IMR-90 (cell line): ENCODE data around the gene VAV3. TPM values are rescaled to one million over a fixed set of nuclear protein-coding genes. Genes with fewer than 3 reads are reported as not detected.

Source experiments
- ATAC-seq: fragments of 200-7000 bp; cut with Tn5 transposase; 2 replicates; pipeline ENCODE4 v1.9.1; 2020; ENCODE audit warnings: low read depth, mild to moderate bottlenecking, moderate library complexity
- BruUV-seq: library from RNA; stranded (reverse); fragments of 400-500 nt; replicated peaks from 2 replicates; lab custom pipeline; 2021; lab: Mats Ljungman, UMichigan
- CTCF ChIA-PET: fragments of 300-600 bp; formaldehyde crosslinking; extraction: SDS; loops from one replicate; lab custom pipeline; 2021; ENCODE audit warnings: antibody characterized with exemption; lab: Yijun Ruan, JAX
- POLR2A ChIA-PET: fragments of 300-600 bp; sonication (Branson Sonifier 250); formaldehyde crosslinking; loops from one replicate; lab custom pipeline; 2022; ENCODE audit warnings: antibody characterized with exemption; ENCODE audit not compliant: unreplicated experiment; lab: Charles Lee
- DNase-seq: peaks from one replicate; pipeline ENCODE4 v3.0.0; 2013
- H2AFZ ChIP-seq: replicated peaks from 2 replicates; pipeline ENCODE3; 2013; ENCODE audit warnings: low read length, mild to moderate bottlenecking; ENCODE audit not compliant: poor library complexity
- H2AK5ac ChIP-seq: 2 replicates; pipeline ENCODE4 v1.6.1; 2013; ENCODE audit warnings: low read depth, low read length, inconsistent platforms
- H2AK9ac ChIP-seq: replicated peaks from 2 replicates; pipeline ENCODE3; 2013; ENCODE audit warnings: mild to moderate bottlenecking, low read depth, low read length, moderate library complexity; ENCODE audit not compliant: poor library complexity
- H2BK120ac ChIP-seq: 2 replicates; pipeline ENCODE4 v1.6.1; 2013; ENCODE audit warnings: low read depth, low read length, inconsistent platforms
- H2BK15ac ChIP-seq: 3 replicates; pipeline ENCODE4 v1.6.1; 2013; ENCODE audit warnings: low read depth, low read length, inconsistent platforms
- H2BK20ac ChIP-seq: 2 replicates; pipeline ENCODE4 v1.6.1; 2013; ENCODE audit warnings: low read depth, mild to moderate bottlenecking, inconsistent platforms, low read length, moderate library complexity
- H2BK5ac ChIP-seq: 2 replicates; pipeline ENCODE4 v1.6.1; 2013; ENCODE audit warnings: mild to moderate bottlenecking, low read depth, low read length, inconsistent platforms; ENCODE audit not compliant: poor library complexity, severe bottlenecking
- H3K14ac ChIP-seq: replicated peaks from 2 replicates; pipeline ENCODE4 v1.6.1; 2013; ENCODE audit warnings: low read depth, low read length, inconsistent platforms
- H3K18ac ChIP-seq: 2 replicates; pipeline ENCODE4 v1.6.1; 2013; ENCODE audit warnings: low read depth, low read length, control low read depth
- H3K23ac ChIP-seq: 2 replicates; pipeline ENCODE4 v1.6.1; 2013; ENCODE audit warnings: low read depth, low read length, inconsistent platforms
- H3K27ac ChIP-seq: 2 replicates; pipeline ENCODE4 v1.5.1; 2013; ENCODE audit warnings: mild to moderate bottlenecking, control low read depth, low read length; ENCODE audit not compliant: insufficient read depth
- H3K27me3 ChIP-seq: 2 replicates; pipeline ENCODE4 v1.6.1; 2013; ENCODE audit warnings: low read length; ENCODE audit not compliant: control insufficient read depth, insufficient read depth
- H3K36me3 ChIP-seq: 2 replicates; pipeline ENCODE4 v1.6.1; 2013; ENCODE audit warnings: low read length, mixed read lengths; ENCODE audit not compliant: control insufficient read depth, insufficient read depth
- H3K4ac ChIP-seq: 2 replicates; pipeline ENCODE4 v1.6.1; 2013; ENCODE audit warnings: low read depth, low read length, inconsistent platforms
- H3K4me1 ChIP-seq: 2 replicates; pipeline ENCODE4 v1.6.1; 2013; ENCODE audit warnings: low read length, mixed read lengths; ENCODE audit not compliant: control insufficient read depth, insufficient read depth
- H3K4me2 ChIP-seq: 2 replicates; pipeline ENCODE4 v1.6.1; 2013; ENCODE audit warnings: low read depth, mild to moderate bottlenecking, control low read depth, low read length, moderate library complexity
- H3K4me3 ChIP-seq: 2 replicates; pipeline ENCODE4 v1.5.1; 2013; ENCODE audit warnings: low read depth, mild to moderate bottlenecking, control low read depth, low read length, moderate library complexity; ENCODE audit not compliant: insufficient read depth
- H3K56ac ChIP-seq: 2 replicates; pipeline ENCODE4 v1.6.1; 2013; ENCODE audit warnings: low read length, inconsistent platforms; ENCODE audit not compliant: insufficient read depth; ENCODE audit errors: extremely low read depth
- H3K79me1 ChIP-seq, 2 experiments: 2 replicates each; pipeline ENCODE4 v1.6.1; 2013; ENCODE audit warnings: low read length in 2 of 2, inconsistent platforms in 1 of 2, low read depth in 1 of 2
- H3K9ac ChIP-seq: 2 replicates; pipeline ENCODE4 v1.6.1; 2013; ENCODE audit warnings: low read depth, low read length, control low read depth
- H3K9me1 ChIP-seq: 2 replicates; pipeline ENCODE4 v1.6.1; 2013; ENCODE audit warnings: low read length, inconsistent platforms; ENCODE audit not compliant: insufficient read depth
- H3K9me3 ChIP-seq: 2 replicates; pipeline ENCODE4 v1.6.1; 2013; ENCODE audit warnings: low read length; ENCODE audit not compliant: control insufficient read depth, insufficient read depth
- H4K20me1 ChIP-seq: 2 replicates; pipeline ENCODE4 v1.6.1; 2013; ENCODE audit warnings: low read length, inconsistent platforms; ENCODE audit not compliant: insufficient read depth
- H4K5ac ChIP-seq: 2 replicates; pipeline ENCODE4 v1.6.1; 2013; ENCODE audit warnings: mild to moderate bottlenecking, low read depth, low read length, control low read depth
- H4K8ac ChIP-seq, 2 experiments: 2 replicates each; pipeline ENCODE4 v1.6.1; 2013; ENCODE audit warnings: low read depth in 2 of 2, low read length in 2 of 2, control low read depth in 1 of 2, inconsistent platforms in 1 of 2
- H4K91ac ChIP-seq: 2 replicates; pipeline ENCODE4 v1.6.1; 2013; ENCODE audit warnings: low read depth, low read length, inconsistent platforms; ENCODE audit not compliant: insufficient read depth
- BHLHE40 ChIP-seq: fragments of 150-350 bp; IDR thresholded peaks from 2 replicates; pipeline ENCODE4 v1.6.1; 2016; ENCODE audit warnings: mild to moderate bottlenecking, low read depth, low read length
- CEBPB ChIP-seq: IDR thresholded peaks from 2 replicates; pipeline ENCODE4 v1.6.1; 2012; ENCODE audit warnings: low read depth, low read length, improper control_type of control experiment
- CHD1 ChIP-seq: IDR thresholded peaks from 2 replicates; pipeline ENCODE4 v1.6.1; 2012; ENCODE audit warnings: low read depth, low read length, improper control_type of control experiment
- ELK1 ChIP-seq: fragments of 150-350 bp; IDR thresholded peaks from 2 replicates; pipeline ENCODE4 v1.6.1; 2016; ENCODE audit warnings: low read depth, mild to moderate bottlenecking, low read length, moderate library complexity, borderline replicate concordance
- FOS ChIP-seq: fragments of 150-350 bp; IDR thresholded peaks from 2 replicates; pipeline ENCODE4 v1.6.1; 2016; ENCODE audit warnings: low read depth, low read length
- MAFK ChIP-seq: IDR thresholded peaks from 2 replicates; pipeline ENCODE4 v1.6.1; 2012; ENCODE audit warnings: low read depth, low read length, improper control_type of control experiment
- MAZ ChIP-seq: IDR thresholded peaks from 2 replicates; pipeline ENCODE4 v1.6.1; 2012; ENCODE audit warnings: low read depth, mild to moderate bottlenecking, low read length, improper control_type of control experiment, moderate library complexity, borderline replicate concordance
- MXI1 ChIP-seq: IDR thresholded peaks from 2 replicates; pipeline ENCODE4 v1.6.1; 2012; ENCODE audit warnings: low read depth, mild to moderate bottlenecking, low read length, moderate library complexity, borderline replicate concordance
- NFE2L2 ChIP-seq: fragments of 150-350 bp; IDR thresholded peaks from 2 replicates; pipeline ENCODE4 v1.6.1; 2016; ENCODE audit warnings: low read depth, mild to moderate bottlenecking, low read length
- POLR2A ChIP-seq: IDR thresholded peaks from 2 replicates; pipeline ENCODE4 v1.6.1; 2012; ENCODE audit warnings: mild to moderate bottlenecking, low read depth, low read length
- RAD21 ChIP-seq: IDR thresholded peaks from 2 replicates; pipeline ENCODE4 v1.6.1; 2012; ENCODE audit warnings: low read length, improper control_type of control experiment
- RCOR1 ChIP-seq: IDR thresholded peaks from 2 replicates; pipeline ENCODE4 v1.6.1; 2012; ENCODE audit warnings: mild to moderate bottlenecking, low read length, improper control_type of control experiment; ENCODE audit not compliant: insufficient replicate concordance
- RFX5 ChIP-seq: IDR thresholded peaks from 2 replicates; pipeline ENCODE4 v1.8.0; 2012; ENCODE audit warnings: low read depth, mild to moderate bottlenecking, low read length, moderate library complexity
- SMC3 ChIP-seq: fragments of 150-350 bp; IDR thresholded peaks from 2 replicates; pipeline ENCODE4 v1.6.1; 2016; ENCODE audit warnings: low read depth, mild to moderate bottlenecking, antibody characterized with exemption, low read length, moderate library complexity
- USF2 ChIP-seq: fragments of 150-350 bp; IDR thresholded peaks from 2 replicates; pipeline ENCODE4 v1.6.1; 2017; ENCODE audit warnings: mild to moderate bottlenecking, antibody characterized with exemption, low read length, low read depth
- dilution Hi-C: fragments of 300-500 bp; cut with HindIII; formaldehyde crosslinking; loops from one replicate; pipeline ENCODE4 v1.14.3; 2018; ENCODE audit warnings: low sequenced_read_pairs; ENCODE audit not compliant: unreplicated experiment
- in situ Hi-C: fragments of 300-500 bp; cut with MboI; formaldehyde crosslinking; loops from 3 replicates; pipeline ENCODE4 v1.14.3; 2019; ENCODE audit warnings: low sequenced_read_pairs, inconsistent platforms, mixed read lengths
- intact Hi-C: fragments of 100-400 bp; cut with micrococcal nuclease; formaldehyde crosslinking; loops from 2 replicates; pipeline ENCODE4 v1.10.0; 2022
- polyA plus RNA-seq, 3 experiments: library from polyadenylated mRNA; depleted of rRNA; stranded (reverse); fragments of >200 nt; gene quantifications; 2 replicates each; pipeline ENCODE4 v1.2.3, GENCODE V29; 2012; ENCODE audit warnings: low replicate concordance in 1 of 3
- total RNA-seq: library from RNA; depleted of rRNA; stranded (reverse); fragments of >200 nt; gene quantifications from 2 replicates; pipeline ENCODE4 v1.2.3, GENCODE V29; 2012

Gene VAV3
- total and polyA plus RNA-seq, 2 of the 4 experiments (the other 2 are of a cell fraction), result 0.12 to 0.18 TPM

- H3K36me3 ChIP-seq, result no peaks in the 10 kb centered on the region
- H2AFZ ChIP-seq, result no peak overlapping the region
- ChIA-PET CTCF (interaction anchor here (0.6 kb wide), 1 partner anchor 36 kb away, joined by 3 read pairs; no protein-coding TSS in a partner anchor), POLR2A (no interaction called here)
- H4K20me1 ChIP-seq, result no peaks in the 10 kb centered on the region
- H4K8ac ChIP-seq, result no peak overlapping the region
- no peak overlapping the region for H3K4me3 ChIP-seq
- no peak overlapping the region for H4K91ac ChIP-seq
- no peaks in the 10 kb centered on the region for H3K27me3 ChIP-seq
- H3K4me1 ChIP-seq, result no peaks in the 10 kb centered on the region
- intact Hi-C loops (no loop called here), dilution Hi-C loops (no loop called here), in situ Hi-C loops (no loop called here)
- H4K5ac ChIP-seq, result no peak overlapping the region
- H3K14ac ChIP-seq, result no peak overlapping the region
- no peak overlapping the region for H3K27ac ChIP-seq
- H2BK15ac ChIP-seq, result no peak overlapping the region
- H3K56ac ChIP-seq, result no peak overlapping the region
- no peak overlapping the region for H3K9ac ChIP-seq
- H2BK120ac ChIP-seq, result no peak overlapping the region
- no peak overlapping the region for H2BK5ac ChIP-seq
- no peaks in the 10 kb centered on the region for H3K79me1 ChIP-seq
- DNase-seq (no peak), ATAC-seq (no peak)
- no peak overlapping the region for H2BK20ac ChIP-seq
- no peak overlapping the region for H3K18ac ChIP-seq
- H3K4ac ChIP-seq, result no peak overlapping the region
- no peak overlapping the region for H2AK5ac ChIP-seq
- no peak overlapping the region for H3K23ac ChIP-seq
- H3K9me1 ChIP-seq, result no peaks in the 10 kb centered on the region
- H2AK9ac ChIP-seq, result no peak overlapping the region
- no peak overlapping the region for H3K4me2 ChIP-seq
- H3K9me3 ChIP-seq, result no peaks in the 10 kb centered on the region
- BruUV-seq, result no TSS peak
- TF ChIP-seq RFX5, result no peak
- TF ChIP-seq BHLHE40, result no peak
- no peak for TF ChIP-seq RAD21
- no peak for TF ChIP-seq FOS
- no peak for TF ChIP-seq CHD1
- no peak for TF ChIP-seq ELK1
- no peak for TF ChIP-seq MXI1
- TF ChIP-seq SMC3, result no peak
- TF ChIP-seq USF2, result no peak
- no peak for TF ChIP-seq CEBPB
- no peak for TF ChIP-seq MAFK
- no peak for TF ChIP-seq NFE2L2
- TF ChIP-seq MAZ, result no peak
- no peak for TF ChIP-seq POLR2A
- TF ChIP-seq RCOR1, result no peak
Measured at GRCh38 chr1:107871687-107872395, 93.1 kb downstream of the VAV3 start.
